MCF 10A (cell line): ENCODE results near the gene GNG2. TPM values are rescaled to one million over a fixed set of nuclear protein-coding genes. Genes with fewer than 3 reads are reported as not detected.
A peak's percentile ranks its signal among the peaks of the same experiment; 100 is the strongest.

Source experiments
- BruUV-seq: library from RNA; stranded (reverse); fragments of 400-500 nt; replicated peaks from 2 replicates; lab custom pipeline; 2021; lab: Mats Ljungman, UMichigan
- CTCF ChIA-PET: fragments of 300-600 bp; sonication (Branson Sonifier 250); formaldehyde crosslinking; extraction: SDS; loops from one replicate; lab custom pipeline; 2021; ENCODE audit warnings: antibody characterized with exemption, inconsistent platforms; lab: Yijun Ruan, JAX
- POLR2A ChIA-PET: fragments of 300-600, 350-650 bp; sonication (Branson Sonifier 250); formaldehyde crosslinking; extraction: SDS; loops from one replicate; lab custom pipeline; 2020; ENCODE audit warnings: antibody characterized with exemption, inconsistent platforms; lab: Yijun Ruan, JAX
- DNase-seq: peaks from one replicate; pipeline ENCODE4 v3.0.0-alpha.2; 2018; ENCODE audit not compliant: unreplicated experiment
- H3K27ac Mint-ChIP-seq: one replicate; pipeline ENCODE4 v1.8.0; 2022; ENCODE audit warnings: mild to moderate bottlenecking, low read depth, mixed read lengths; ENCODE audit not compliant: unreplicated experiment
- H3K27me3 Mint-ChIP-seq: one replicate; pipeline ENCODE4 v1.8.0; 2022; ENCODE audit warnings: mixed read lengths; ENCODE audit not compliant: insufficient read depth, unreplicated experiment
- H3K36me3 Mint-ChIP-seq: one replicate; pipeline ENCODE4 v1.8.0; 2022; ENCODE audit warnings: mild to moderate bottlenecking, moderate library complexity, mixed read lengths; ENCODE audit not compliant: insufficient read depth, unreplicated experiment
- H3K4me1 Mint-ChIP-seq: one replicate; pipeline ENCODE4 v1.8.0; 2022; ENCODE audit warnings: mixed read lengths; ENCODE audit not compliant: insufficient read depth, unreplicated experiment
- H3K4me3 Mint-ChIP-seq: one replicate; pipeline ENCODE4 v1.8.0; 2022; ENCODE audit warnings: mild to moderate bottlenecking, moderate library complexity, mixed read lengths; ENCODE audit not compliant: unreplicated experiment
- H3K9me3 Mint-ChIP-seq: one replicate; pipeline ENCODE4 v1.8.0; 2022; ENCODE audit warnings: mixed read lengths; ENCODE audit not compliant: unreplicated experiment
- CTCF ChIP-seq: fragments of 200-600 bp; IDR thresholded peaks from one replicate; pipeline ENCODE4 v1.8.0; 2022; ENCODE audit warnings: antibody characterized with exemption, mild to moderate bottlenecking; ENCODE audit not compliant: unreplicated experiment
- intact Hi-C: fragments of 100-400 bp; cut with micrococcal nuclease; formaldehyde crosslinking; loops from 2 replicates; pipeline ENCODE4 v1.14.1; 2022
- total RNA-seq: library from RNA; stranded (reverse); gene quantifications from 2 replicates; pipeline ENCODE4 v1.2.3, GENCODE V29; 2022

GNG2 gene
- total RNA-seq, 1 experiment from 2014 or later = 0.28 TPM

GRCh38 chr14:51978681-51979085 is 118.3 kb downstream of the GNG2 start:
- DNase-seq = no peak
- no peaks in the 10 kb centered on the region for H3K9me3 Mint-ChIP-seq
- no peaks in the 10 kb centered on the region for H3K36me3 Mint-ChIP-seq
- H3K4me1 Mint-ChIP-seq = no peaks in the 10 kb centered on the region
- H3K27me3 Mint-ChIP-seq = peaks cover 27% of the 10 kb centered on the region
- H3K4me3 Mint-ChIP-seq = no peak overlapping the region
- H3K27ac Mint-ChIP-seq = no peak overlapping the region
- ChIA-PET POLR2A (interaction anchor here (0.7 to 2.0 kb wide), 5 partner anchors 12 to 482 kb away, joined by 3 to 8 read pairs (median 3); no protein-coding TSS in a partner anchor), CTCF (interaction anchor here (0.6 to 4.1 kb wide), 40 partner anchors 8 to 1718 kb away, joined by 3 to 40 read pairs (median 4); partner anchors contain the start of gene GNG2)
- BruUV-seq = no TSS peak
- intact Hi-C loops = loop anchor here (1.0 to 2.0 kb wide), 4 partner anchors 150 to 695 kb away; no protein-coding TSS in a partner anchor
- no peak for TF ChIP-seq CTCF

DNA sequence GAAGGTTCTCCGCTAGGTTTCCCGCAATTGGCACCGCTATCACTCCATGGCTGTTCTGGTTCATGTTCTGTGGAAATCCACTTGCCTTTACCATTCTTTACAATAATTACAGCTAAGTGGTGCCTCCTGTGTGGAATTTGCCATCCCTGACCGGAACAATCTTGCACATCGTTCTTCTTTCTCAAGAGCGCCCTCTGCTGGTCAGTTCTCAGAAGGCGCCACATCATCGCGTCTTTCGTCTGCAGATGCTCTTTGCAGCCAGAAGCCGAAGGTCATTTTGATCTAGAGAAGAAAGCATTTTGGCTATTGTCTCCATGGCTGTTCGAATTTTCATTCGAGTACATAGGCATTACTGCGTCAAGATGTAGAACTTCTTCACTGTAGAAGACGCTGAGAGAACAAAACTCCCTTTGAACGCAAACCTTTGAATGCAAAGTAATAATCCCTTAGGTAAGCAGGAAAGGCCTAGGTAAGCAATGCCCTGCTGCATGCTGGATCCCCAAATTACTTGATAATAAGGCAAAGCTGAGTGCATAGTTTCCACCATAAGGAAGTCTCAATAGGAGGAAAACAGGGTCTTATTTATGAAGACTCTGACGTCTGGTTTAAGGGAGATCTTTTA is 118.8 kb downstream of the GNG2 start:
- peak; percentile 86 for TF ChIP-seq CTCF
- ChIA-PET POLR2A (interaction anchor here (0.8 to 2.0 kb wide), 4 partner anchors 11 to 482 kb away, joined by 3 to 8 read pairs (median 3); no protein-coding TSS in a partner anchor), CTCF (interaction anchor here (0.6 to 4.1 kb wide), 38 partner anchors 8 to 701 kb away, joined by 3 to 40 read pairs (median 4); partner anchors contain the start of gene GNG2)
- H3K4me3 Mint-ChIP-seq = no peak overlapping the region
- no peaks in the 10 kb centered on the region for H3K9me3 Mint-ChIP-seq
- H3K27ac Mint-ChIP-seq = no peak overlapping the region
- BruUV-seq = no TSS peak
- H3K27me3 Mint-ChIP-seq = peaks cover 29% of the 10 kb centered on the region
- intact Hi-C loops = loop anchor here (1.0 to 2.0 kb wide), 4 partner anchors 150 to 696 kb away; no protein-coding TSS in a partner anchor
- H3K4me1 Mint-ChIP-seq = no peaks in the 10 kb centered on the region
- peak; percentile 80 for DNase-seq
- no peaks in the 10 kb centered on the region for H3K36me3 Mint-ChIP-seq

DNA sequence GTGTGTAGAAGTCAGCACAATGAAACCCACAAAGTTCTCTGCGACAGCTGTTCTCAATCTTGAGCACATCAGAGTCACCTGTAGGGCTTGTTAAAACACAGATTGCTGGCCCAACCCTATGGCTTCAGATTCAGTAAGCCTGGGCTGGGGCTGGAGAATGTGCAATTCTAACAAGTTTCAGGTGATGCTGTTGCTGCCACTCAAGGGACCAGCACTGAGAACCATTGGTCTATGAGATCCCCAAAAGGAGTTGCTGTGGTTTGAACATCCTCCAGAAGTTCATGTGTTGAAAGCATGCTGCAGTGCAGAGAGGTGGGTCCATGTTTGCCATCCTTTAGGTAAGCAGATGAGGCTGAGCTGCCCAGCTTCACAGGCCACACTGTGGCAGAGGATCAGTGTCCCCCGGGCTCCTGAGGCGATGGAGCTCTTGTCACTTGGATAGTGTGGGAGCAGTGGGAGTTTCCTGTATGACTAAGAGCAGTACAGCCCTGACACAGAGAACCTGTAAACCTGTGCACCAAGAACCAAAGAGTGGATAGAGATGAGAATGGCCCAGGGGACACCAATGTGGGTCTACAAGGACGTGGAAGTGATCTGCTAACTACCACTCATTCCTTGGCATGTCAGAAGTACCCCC is 120.9 kb downstream of the GNG2 start:
- intact Hi-C loops = no loop called here

More for the DNA sequence above, 120.9 kb downstream of the GNG2 start:
- Mint-ChIP-seq H3K27me3 (peaks cover 29% of the 10 kb centered on the region), H3K27ac (no peak overlapping the region), H3K4me3 (no peak overlapping the region), H3K36me3 (no peaks in the 10 kb centered on the region), H3K4me1 (no peaks in the 10 kb centered on the region), H3K9me3 (no peaks in the 10 kb centered on the region)
- no TSS peak for BruUV-seq
- ChIA-PET CTCF (interaction anchor here (0.6 to 4.1 kb wide), 5 partner anchors 14 to 698 kb away, joined by 3 to 29 read pairs (median 6); no protein-coding TSS in a partner anchor), POLR2A (no interaction called here)
- TF ChIP-seq CTCF = no peak
- DNase-seq = no peak
